ENCODE results near the gene SMARCC1.

DNA sequence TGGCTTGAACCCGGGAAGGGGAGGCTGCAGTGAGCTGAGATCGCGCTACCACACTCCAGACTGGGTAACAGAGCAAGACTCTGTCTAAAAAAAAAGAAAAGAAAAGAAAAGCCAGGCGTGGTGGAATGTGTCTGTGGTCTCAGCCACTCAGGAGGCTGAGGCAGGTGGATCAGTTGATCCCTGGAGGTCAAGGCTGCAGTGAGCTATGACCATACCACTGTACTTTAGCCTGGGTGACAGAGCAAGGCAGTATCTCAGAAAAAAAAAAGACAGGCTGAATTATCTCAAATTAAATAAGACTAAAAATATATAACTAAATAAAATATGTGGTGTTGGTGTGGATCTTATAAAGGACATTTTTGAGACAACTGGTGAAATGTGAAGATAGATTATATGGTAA lies 20.6 kb downstream of the SMARCC1 start:
- TF ChIP-seq, protein P1, sequence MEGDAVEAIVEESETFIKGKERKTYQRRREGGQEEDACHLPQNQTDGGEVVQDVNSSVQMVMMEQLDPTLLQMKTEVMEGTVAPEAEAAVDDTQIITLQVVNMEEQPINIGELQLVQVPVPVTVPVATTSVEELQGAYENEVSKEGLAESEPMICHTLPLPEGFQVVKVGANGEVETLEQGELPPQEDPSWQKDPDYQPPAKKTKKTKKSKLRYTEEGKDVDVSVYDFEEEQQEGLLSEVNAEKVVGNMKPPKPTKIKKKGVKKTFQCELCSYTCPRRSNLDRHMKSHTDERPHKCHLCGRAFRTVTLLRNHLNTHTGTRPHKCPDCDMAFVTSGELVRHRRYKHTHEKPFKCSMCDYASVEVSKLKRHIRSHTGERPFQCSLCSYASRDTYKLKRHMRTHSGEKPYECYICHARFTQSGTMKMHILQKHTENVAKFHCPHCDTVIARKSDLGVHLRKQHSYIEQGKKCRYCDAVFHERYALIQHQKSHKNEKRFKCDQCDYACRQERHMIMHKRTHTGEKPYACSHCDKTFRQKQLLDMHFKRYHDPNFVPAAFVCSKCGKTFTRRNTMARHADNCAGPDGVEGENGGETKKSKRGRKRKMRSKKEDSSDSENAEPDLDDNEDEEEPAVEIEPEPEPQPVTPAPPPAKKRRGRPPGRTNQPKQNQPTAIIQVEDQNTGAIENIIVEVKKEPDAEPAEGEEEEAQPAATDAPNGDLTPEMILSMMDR (conservative IDR thresholded peaks at IDR 0.05; ENCODE audit: low read depth, low read length) = no peak
- TF ChIP-seq RFX5 (IDR thresholded peaks at IDR 0.05; ENCODE audit: low read depth, low read length) (no peak), CEBPB (IDR thresholded peaks at IDR 0.05; ENCODE audit: low read depth, low read length) (no peak), RAD21 (IDR thresholded peaks at IDR 0.05; ENCODE audit: low read length) (no peak), POLR2A (IDR thresholded peaks at IDR 0.05; ENCODE audit: low read depth, low read length) (no peak), SMC3 (IDR thresholded peaks at IDR 0.05; ENCODE audit: low read depth, low read length) (no peak)
